ELF-1 (cell line): ENCODE data around the gene ENDOV.
A peak's percentile ranks its signal among the peaks of the same experiment; 100 is the strongest.

Experiments used
- DNase-seq: peaks from one replicate; pipeline ENCODE4 v3.0.0-alpha.2; 2016; ENCODE audit warnings: low read depth, low spot score

The ENDOV gene

GRCh38 chr17:80416260-80416939 lies 1.4 kb downstream of the ENDOV start:
- DNase-seq: no peak

- DNase-seq: no peak
These were observed 1.9 kb downstream of the ENDOV start for GRCh38 chr17:80416940-80417293.

- no peak for DNase-seq
These were observed 3.6 kb downstream of the ENDOV start for GRCh38 chr17:80418589-80418988.

GRCh38 chr17:80419255-80419654 lies 4.3 kb downstream of the ENDOV start:
- no peak for DNase-seq

- DNase-seq: no peak
These were observed 6.6 kb downstream of the ENDOV start for GRCh38 chr17:80421381-80422090.

- no peak for DNase-seq
These were observed 7.3 kb downstream of the ENDOV start for GRCh38 chr17:80422276-80422675.

- no peak for DNase-seq
These were observed 8.0 kb downstream of the ENDOV start for GRCh38 chr17:80422981-80423380.

GRCh38 chr17:80423536-80424225 lies 8.7 kb downstream of the ENDOV start:
- DNase-seq: no peak

GRCh38 chr17:80424261-80424660 lies 9.3 kb downstream of the ENDOV start:
- DNase-seq: no peak

- peak; percentile 39 for DNase-seq
These were observed 10.2 kb downstream of the ENDOV start for GRCh38 chr17:80424878-80425765.

GRCh38 chr17:80425835-80426426 lies 11.0 kb downstream of the ENDOV start:
- DNase-seq: no peak

- peak; percentile 87 for DNase-seq
These were observed 11.8 kb downstream of the ENDOV start for GRCh38 chr17:80426671-80427326.

GRCh38 chr17:80427366-80428282 lies 12.7 kb downstream of the ENDOV start:
- no peak for DNase-seq

GRCh38 chr17:80428363-80428762 lies 13.4 kb downstream of the ENDOV start:
- no peak for DNase-seq

GRCh38 chr17:80428796-80429195 lies 13.8 kb downstream of the ENDOV start:
- no peak for DNase-seq

- no peak for DNase-seq
These were observed 14.6 kb downstream of the ENDOV start for GRCh38 chr17:80429356-80430275.

GRCh38 chr17:80430446-80431245 lies 15.7 kb downstream of the ENDOV start:
- no peak for DNase-seq
